Left colon (tissue), 2 donors: Measurements from ENCODE around the gene TM2D1. TPM values are rescaled to one million over a fixed set of nuclear protein-coding genes. Genes with fewer than 3 reads are reported as not detected.
"Not testable (repeated sequence)": the region's sequence is repeated elsewhere in the genome, so short reads cannot be mapped to it uniquely, and the experiment has no call there.

Experiments used
- ATAC-seq: fragments of 200-7000 bp; cut with Tn5 transposase; one replicate; pipeline ENCODE4 v1.9.1; 2020; ENCODE audit warnings: mild to moderate bottlenecking, moderate library complexity
- DNase-seq, 2 donors: peaks; one replicate each; pipeline ENCODE4 v3.0.0-alpha.2; 2020
- intact Hi-C, 2 donors: fragments of 100-400 bp; cut with DNase I in 1 of 2; cut with micrococcal nuclease in 1 of 2; formaldehyde crosslinking; loops; one replicate each; pipeline versions ENCODE4 v1.11.2 to v1.14.0; 2022; cut with DNase I, micrococcal nuclease
- total RNA-seq, 2 donors: library from RNA; stranded (reverse); fragmentation: NEBNext Ultra II Directional; extraction: Animal tissue kit (Norgen Biotek cat#: 25700); gene quantifications; one replicate each; pipeline ENCODE4 v1.2.1, GENCODE V29; 2021
- donor health status: DM: no; HTN: no; CAD: no.
- donor health status: DM: yes; HTN: yes; CAD: no.

Gene TM2D1
- total RNA-seq, 2 donors from 2014 or later = 38.2 to 40.4 TPM

DNA sequence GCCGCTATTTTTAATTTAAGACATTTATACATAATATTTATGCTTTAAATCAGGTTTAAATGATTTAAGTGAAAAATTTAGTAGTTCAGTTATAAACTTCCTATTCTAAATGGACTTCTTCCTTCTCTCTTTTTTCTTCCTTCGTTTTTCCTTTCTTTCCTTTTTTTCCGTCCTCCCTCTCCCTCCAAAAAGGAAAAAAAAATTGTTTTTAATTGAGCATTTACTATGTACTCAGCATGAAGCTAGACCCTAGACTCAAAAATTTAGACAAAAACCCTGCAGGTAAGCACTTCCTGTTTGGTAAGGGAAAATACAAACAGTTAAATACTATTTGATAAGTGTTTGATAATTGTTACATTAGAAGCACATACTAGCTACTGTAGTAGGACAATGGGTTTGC lies 2.6 kb upstream of the TM2D1 start:
- ATAC-seq (no peak), DNase-seq (no peak)
- intact Hi-C loops = no loop called here

DNA sequence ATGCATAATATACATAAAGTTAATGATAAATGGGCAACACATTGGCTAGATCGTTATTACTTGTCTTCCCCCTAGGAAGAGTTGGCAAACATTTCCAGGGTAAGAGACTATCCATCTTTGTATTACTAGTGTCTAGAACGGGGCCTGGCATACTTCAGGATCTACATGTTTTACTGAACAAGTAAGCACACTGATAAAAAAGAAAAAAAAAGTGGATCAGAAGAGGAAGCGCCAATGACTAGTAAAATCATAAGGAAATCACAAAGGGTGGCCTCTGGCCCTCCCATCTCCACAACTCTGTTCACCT lies 482 bp downstream of the TM2D1 start:
- ATAC-seq = peak; percentile 59
- no peak for DNase-seq
- intact Hi-C loops = no loop called here

DNA sequence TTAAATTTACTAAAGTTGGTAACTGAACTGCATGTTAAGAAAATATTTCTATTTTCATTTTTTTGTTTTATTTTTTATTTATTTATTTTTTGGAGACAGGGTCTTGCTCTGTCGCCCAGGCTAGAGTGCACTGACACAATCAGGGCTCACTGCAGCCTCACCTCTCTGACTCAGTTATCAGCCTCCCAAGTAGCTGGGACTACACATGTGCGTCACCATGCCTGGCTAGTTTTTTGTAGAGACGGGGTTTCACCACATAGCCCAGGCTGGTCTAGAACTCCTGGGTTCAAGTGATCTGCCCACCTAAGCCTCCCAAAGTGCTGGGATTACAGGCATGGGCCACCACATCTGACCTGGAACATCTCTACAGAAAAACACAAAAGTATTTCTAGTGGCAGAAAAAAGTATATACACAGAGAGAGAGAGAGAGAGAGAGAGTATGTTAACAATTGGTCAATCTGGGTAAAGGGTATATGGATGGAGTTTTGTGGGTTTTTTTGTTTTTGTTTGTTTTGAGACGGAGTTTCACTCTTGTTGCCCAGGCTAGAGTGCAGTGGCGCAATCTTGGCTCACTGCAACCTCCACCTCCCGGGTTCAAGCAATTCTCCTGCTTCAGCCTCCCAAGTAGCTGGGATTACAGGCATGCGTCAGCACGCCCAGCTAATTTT lies 5.8 kb downstream of the TM2D1 start:
- ATAC-seq, DNase-seq, intact Hi-C loops: not testable (repeated sequence)

DNA sequence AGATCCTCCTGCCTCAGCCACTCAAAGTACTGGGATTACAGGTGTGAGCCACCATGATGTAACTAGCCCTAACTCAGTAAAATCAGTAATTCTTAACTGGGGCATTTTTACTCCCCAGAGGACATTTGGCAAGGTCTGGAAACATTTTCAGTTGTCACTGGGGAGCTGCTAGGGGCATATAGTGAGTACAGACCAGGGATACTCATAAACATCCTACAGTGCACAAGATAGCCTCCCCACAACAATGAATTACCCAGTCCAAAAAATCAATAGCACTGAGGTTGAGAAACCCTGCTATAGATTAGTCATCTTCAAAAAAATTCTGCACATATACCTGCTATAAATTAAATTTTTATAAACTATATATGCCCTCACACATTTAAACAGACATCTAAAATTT lies 13.0 kb downstream of the TM2D1 start:
- intact Hi-C loops = no loop called here
- ATAC-seq (no peak), DNase-seq (no peak)

DNA sequence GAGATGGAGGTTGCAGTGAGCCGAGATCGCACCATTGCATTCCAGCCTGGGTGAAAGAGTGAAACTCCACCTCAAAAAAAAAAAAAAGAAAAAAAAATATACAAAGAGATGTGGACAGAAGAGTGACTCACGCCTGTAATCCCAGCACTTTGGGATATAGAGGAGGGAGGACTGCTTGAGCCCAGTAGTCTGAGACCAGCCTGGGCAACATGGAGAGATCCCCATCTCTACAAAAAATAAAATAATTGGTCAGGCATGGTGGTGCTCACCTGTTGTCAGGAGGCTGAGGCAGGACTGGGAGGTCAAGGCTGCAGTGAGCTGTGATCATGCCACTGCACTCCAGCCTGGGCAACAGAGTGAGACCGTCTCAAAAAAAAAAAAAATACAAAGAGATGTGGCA lies 13.7 kb downstream of the TM2D1 start:
- DNase-seq, intact Hi-C loops: not testable (repeated sequence)
- ATAC-seq = peak; percentile 59

DNA sequence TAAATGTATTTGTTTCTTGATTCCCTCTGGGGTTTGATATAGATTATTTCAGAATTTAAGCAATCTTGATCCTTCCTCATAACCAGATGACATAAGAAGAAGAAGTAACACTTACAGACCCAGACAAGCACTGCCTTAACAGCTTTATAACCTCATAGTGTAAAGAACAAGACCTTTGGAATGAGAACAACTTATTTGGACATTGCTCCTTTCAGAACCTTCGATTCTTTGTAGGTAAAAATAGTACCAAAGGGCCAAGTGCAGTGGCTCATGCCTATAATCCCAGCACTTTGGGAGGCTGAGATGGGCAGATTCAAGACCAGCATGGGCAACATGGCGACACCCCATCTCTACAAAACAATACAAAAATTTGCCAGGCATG lies 15.0 kb downstream of the TM2D1 start:
- intact Hi-C loops = no loop called here
- peak; percentile 79 for ATAC-seq
- no peak for DNase-seq

DNA sequence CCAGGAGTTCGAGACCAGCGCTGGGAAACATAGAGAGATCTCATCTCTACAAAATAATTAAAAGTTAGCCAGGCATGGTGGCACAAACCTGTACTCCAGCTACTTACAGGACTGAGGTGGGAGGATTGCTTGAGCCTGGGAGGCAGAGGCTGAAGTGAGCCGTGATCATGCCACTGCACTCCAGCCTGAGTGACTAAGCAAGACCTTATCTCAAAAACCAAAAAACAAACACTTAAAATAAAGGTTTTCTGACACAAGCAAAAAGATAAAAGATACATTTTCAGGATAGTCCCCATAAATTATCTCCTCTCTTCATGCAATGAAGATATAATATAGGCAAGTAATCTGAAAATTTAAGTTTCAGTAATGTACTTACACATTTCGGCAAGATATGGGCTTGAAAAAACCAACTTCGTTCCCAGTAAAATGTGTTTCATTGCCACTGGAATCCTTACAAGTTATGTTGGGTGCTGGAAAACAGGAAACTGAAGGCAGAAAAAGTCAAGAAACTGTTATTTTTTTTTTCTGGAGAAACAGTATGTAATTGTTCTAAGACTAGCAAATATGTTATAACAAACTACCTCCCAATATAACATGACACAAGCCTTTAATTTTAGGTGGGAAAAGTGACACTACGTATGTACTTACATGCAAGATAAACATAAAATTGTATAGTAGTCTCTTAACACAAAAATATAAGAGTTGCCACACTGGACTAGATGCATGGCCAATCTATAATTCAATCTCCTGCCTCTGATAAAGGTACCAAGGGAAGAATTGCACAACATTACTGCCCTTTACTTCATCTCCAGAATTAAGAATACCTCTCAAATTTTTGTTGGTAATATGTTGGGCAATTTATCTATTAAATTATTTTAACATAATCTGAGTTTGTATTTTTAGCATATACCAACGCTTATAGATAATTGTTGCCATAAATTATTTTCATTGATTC lies 15.7 kb downstream of the TM2D1 start:
- no peak for DNase-seq
- intact Hi-C loops = no loop called here
- ATAC-seq = no peak

DNA sequence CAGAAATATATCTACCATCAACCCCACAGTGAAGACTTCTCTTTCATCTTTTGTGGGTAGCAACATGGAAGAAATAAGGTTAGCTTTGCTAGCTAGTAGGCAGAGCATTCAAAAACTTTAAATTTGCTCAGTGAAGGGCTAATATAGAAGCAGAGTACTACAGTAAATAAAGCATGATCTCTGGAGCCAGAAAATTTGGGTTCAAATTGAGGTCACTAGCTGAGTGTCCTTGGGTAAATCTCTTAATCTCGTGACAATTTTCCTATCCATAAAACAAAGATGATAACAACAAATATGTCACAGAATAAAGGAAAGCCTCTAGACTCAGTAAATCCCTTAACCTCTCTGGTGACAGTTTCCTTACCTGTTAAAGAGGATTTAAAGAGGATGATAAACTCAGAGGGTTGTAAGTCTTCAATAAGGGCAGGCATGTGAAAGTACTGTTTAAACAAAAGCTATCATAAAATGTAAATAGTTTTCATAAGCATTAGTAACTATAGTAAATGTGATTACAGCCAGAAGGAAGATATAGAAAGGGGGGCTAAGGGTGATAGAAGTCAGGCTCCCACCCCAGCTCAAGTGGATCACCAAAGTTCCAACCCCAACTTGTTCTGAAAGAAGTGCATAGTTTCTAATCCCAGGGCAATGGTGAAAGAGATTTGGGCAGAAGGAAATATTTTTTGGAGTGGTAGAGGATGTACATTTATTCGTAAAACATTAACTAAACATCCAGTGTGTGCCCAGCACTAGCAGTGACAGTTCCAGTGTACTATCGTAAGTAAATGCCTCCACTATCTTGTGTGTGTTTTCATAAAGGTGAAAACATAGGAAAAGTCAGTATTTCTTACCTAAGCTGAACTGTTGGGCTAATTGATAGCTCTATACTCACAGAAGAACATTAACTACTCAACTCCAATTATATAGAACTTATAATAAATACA lies 24.8 kb downstream of the TM2D1 start:
- intact Hi-C loops = no loop called here
- peak; percentile 89 for ATAC-seq
- DNase-seq = no peak

DNA sequence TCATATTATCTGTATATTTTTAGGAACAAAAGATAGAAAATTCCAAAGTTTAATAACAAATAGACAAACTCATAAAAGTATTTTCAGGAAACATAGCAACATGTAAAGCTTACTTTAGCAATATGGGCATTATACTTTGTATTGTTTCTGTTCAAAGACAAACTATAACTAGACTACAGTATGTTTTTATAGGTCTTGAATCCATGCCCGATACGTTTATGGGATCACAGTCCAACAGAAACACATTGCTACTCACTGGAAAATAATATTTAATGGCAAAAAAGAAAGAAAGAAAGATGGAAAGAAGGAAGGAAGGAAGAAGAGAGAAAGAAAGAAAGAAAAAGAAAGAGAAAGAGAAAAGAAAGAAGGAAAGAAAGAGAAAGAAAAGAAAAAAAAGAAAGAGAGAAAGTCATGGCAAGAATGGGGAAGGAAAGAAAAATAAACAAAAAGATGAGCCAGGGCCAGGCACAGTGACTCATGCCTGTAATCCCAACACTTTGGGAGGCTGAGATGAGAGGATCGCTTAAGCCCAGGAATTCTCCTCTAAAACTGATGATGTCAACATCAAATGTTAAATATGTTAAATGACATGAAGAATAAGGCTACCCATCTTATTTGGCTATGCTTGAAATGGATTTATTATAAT lies 32.7 kb downstream of the TM2D1 start:
- intact Hi-C loops = no loop called here
- peak in 1 of 2 donors; percentile 33 for DNase-seq
- peak; percentile 95 for ATAC-seq

DNA sequence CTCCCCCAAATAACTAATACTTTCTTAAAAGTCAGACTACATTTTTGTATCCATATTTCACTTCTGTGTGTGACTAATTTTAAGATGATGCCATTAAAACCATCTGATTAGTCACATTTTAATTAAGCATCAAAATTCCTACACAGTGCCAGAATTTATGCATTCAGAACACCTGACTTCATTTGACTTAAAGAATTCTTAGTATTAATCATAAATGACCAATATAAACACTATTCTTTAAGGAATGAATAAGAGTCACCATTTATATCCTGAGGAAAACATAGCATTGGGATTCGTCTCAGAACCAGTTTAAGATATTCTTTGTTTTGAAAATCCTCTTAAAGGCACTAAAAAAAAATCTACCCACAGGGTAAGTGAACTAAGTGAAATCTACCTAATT lies 37.0 kb downstream of the TM2D1 start:
- intact Hi-C loops = no loop called here
- DNase-seq (no peak), ATAC-seq (no peak)

DNA sequence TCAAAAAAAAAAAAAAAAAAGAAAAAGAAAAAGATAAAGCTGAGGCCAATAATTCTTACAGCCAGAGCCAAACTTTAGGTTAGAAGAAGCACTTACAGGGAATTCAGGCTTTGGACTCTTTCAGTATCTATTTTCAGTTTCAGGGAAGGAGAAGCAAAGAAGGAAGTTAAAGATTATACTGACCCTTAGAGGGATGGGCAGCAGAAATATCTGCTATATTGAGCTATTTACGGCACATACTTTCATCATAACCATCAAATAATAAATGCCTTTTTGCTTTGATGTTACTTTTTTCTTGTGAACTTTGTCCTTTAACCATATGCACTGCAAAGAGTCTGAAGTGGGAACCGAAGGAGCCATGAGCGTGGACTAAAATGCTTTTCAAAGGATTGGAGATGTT lies 42.0 kb downstream of the TM2D1 start:
- no peak for DNase-seq
- ATAC-seq = peak; percentile 76
- intact Hi-C loops = no loop called here

DNA sequence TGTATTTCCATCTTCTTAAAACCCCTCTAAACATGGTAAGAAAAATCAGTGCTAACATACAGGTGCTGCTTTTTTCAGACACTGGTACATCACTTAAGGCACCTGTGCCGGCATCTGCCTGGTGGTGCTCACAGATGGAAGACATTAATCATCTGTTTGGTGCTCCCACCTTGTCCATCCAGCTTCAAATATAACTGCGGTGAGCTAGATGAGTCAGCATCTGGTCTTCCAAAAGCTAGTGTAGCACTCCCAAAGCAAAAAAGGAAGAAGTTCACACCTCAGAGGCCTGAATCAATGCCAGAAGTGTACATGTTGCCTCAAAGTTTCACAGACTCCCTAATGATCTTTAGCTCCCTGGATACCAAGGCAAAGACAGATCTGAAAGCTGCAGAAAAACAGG lies 44.4 kb downstream of the TM2D1 start:
- DNase-seq (no peak), ATAC-seq (no peak)
- intact Hi-C loops = no loop called here

DNA sequence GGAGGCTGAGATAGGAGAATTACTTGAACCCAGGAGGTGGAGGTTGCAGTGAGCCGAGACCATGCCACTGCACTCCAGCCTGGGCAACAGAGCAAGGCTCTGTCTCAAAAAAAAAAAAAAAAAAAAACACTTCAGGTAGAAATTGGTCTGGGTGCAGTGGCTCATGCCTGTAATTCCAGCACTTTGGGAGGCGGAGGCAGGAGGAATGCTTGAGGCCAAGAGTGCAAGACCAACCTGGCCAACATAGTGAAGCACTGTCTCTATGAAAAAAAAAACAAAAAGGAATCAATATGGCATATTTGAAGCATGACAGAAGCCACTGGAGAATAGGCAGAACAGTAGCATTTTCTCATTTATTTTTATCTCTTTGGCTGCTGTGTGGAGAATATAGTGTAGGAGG lies 48.1 kb downstream of the TM2D1 start:
- DNase-seq, intact Hi-C loops, ATAC-seq: not testable (repeated sequence)

DNA sequence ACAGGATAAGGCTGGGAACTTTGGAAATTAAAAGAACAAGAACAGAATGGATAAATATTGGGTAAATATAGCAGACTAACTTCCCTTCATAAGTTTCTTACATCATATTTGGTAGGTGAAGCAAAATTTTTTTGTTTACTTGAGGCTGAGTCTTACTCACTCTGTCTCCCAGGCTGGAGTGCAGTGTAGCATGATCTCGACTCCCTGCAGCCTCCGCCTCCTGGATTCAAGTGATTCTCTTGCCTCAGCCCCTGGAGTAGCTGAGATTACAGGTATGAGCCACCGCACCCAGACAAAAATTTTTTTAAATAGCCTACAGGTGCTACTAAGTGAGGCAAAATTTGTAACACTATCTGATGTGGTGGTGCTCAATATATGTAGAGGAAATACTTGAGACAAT lies 50.7 kb downstream of the TM2D1 start:
- no peak for ATAC-seq
- DNase-seq = no peak
- intact Hi-C loops = no loop called here

DNA sequence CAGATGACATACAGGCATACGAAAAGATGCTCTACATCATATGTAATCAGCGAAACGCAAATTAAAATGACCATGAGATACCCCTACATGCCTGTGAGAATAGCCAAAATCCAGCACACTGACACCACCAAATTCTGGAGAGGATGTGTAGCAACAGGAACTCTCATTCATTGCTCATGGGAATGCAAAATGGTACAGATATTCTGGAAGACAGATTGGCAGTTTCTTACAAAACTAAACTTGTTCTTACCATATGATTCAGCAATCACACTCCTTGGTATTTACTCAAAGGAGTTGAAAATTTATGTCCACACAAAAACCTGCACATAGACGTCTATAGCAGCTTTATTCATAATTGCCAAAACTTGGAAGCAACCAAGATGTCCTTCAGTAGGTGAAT lies 52.6 kb downstream of the TM2D1 start:
- ATAC-seq = no peak
- DNase-seq = no peak
- intact Hi-C loops = no loop called here

DNA sequence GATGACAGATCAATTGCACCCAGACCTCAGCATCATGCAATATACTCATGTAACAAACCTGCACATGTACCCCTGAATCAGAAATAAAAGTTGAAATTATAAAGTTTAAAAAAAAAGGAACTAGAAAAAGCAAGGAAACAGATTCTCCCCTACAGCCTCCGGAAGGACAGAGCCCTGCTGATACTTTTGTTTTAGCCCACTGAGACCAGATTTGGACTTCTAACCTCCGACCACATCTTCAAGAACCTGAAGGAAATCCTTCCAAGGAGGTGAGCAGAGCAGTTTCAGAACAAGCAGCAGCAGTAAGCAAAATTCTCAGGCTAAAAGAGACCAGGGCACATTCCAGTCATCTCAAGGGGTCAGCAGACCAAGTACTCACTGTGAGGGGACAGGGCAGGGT lies 54.5 kb downstream of the TM2D1 start:
- intact Hi-C loops = no loop called here
- ATAC-seq = no peak
- no peak for DNase-seq

DNA sequence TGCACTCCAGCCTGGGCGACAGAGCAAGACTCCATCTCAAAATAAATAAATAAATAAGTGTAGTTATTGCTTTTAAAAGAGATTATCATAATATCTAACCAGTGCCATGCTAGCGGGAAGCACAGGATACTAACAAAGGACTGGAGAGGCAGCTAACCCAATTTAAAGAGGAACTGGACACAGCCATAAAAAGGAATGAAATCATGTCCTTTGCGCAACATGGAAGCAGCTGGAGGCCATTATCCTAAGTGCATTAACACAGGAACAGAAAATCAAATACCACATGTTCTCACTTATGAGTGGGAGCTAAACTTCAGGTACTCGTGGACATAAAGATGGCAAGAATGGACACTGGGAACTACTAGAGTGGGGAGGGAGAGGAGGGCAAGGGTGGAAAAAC lies 54.9 kb downstream of the TM2D1 start:
- intact Hi-C loops = no loop called here
- DNase-seq (no peak), ATAC-seq (no peak)

DNA sequence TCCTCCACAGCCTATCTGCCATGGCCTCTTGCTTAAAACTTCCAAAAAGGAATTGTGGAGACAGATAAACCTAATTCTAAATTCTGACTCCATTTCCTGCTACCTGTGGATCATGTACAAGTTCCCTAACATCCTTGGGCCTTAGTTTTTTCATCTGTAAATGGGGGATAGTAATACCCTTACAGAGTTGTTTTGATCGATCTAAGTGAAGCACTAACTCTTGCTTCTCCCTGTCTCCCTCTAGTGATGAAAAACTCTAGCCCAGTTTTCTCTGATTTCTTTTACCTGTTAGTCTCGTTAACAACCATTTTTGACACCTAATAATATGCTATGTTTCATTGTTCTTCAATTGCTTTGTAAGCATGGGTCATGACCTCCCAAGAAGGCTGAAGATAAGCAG lies 65.9 kb downstream of the TM2D1 start:
- ATAC-seq (no peak), DNase-seq (no peak)
- intact Hi-C loops = no loop called here

DNA sequence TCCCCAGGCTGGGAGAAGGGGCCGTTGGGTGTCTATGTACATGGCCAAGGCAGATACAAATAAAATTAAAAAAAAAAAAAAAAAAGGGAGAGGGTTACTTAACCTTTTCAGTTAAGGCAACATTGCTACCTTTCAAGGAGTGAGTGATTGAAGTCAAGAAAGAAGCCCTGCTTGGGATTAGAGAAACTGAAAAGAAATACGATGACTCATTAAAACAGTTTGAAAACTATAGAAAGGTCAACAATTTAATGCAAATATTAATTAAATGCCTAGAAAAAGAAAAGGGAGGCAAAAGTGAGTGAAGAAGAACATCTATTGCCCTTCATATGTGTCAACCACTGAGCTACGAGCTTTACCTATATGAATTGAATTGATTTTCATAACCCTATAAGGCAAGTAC lies 69.5 kb downstream of the TM2D1 start:
- ATAC-seq (no peak), DNase-seq (no peak)
- intact Hi-C loops = no loop called here
